Measurements from ENCODE around the gene LOXL3. TPM values are rescaled to one million over a fixed set of nuclear protein-coding genes. Genes with fewer than 3 reads are reported as not detected.
A peak's percentile ranks its signal among the peaks of the same experiment; 100 is the strongest.

Gene LOXL3
- total and polyA plus RNA-seq, 2 of the 8 experiments (the other 6 are each of a cell fraction or from before 2014, with no cell fraction given): 22.4 to 27.2 TPM

DNA sequence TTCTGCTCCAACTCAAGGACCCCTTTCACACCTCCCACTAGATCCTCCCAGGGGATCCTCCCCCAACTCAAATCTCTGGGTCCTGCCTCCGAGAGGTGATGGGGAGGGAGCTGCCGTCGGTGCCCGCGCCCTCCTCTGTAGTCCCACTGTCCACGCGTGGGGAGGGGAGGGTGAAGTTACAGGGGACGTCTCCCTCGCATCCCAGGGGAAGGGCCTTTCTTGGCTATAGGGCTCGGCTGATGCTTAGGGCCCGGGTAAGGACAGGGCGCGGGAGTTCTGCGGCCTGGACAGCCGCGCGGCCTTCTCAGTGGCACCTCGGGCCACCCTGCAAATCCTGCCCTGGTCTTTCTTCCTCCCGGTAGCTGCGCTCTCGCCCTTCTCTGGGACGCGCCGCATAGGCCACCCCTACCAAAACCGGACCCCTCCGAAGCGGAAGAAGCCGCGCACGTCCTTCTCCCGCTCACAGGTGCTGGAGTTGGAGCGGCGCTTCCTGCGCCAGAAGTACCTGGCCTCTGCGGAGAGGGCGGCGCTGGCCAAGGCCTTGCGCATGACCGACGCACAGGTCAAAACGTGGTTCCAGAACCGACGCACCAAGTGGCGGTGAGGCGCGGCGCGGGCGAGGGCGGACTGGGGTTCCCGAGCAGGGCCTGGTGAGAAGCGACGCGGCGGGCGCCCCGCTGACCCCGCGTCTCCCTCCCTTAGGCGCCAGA is 38.3 kb downstream of the LOXL3 start (continued):
- TF ChIP-seq GTF2F1 (IDR thresholded peaks at IDR 0.05; ENCODE audit: borderline replicate concordance, low read depth, low read length): no peak
- no peak for TF ChIP-seq HDAC6 (IDR thresholded peaks at IDR 0.05; ENCODE audit: low read depth, low read length)
- no peak for TF ChIP-seq KDM1A (IDR thresholded peaks at IDR 0.05; ENCODE audit: borderline replicate concordance, low read length)
- TF ChIP-seq EZH2 (IDR thresholded peaks at IDR 0.05; ENCODE audit: low read depth, low read length, severe bottlenecking): peak; percentile 84
- TF ChIP-seq CREB1 (IDR thresholded peaks at IDR 0.05): no peak; the same call in 1 of the 2 replicates
- no peak for TF ChIP-seq EGR1 (IDR thresholded peaks at IDR 0.05; ENCODE audit: borderline replicate concordance, low read depth, low read length)
- TF ChIP-seq NRF1 (IDR thresholded peaks at IDR 0.05; ENCODE audit: low read depth, low read length): peak; percentile 28
- no peak for TF ChIP-seq SIRT6 (IDR thresholded peaks at IDR 0.05; ENCODE audit: low read length)
- no peak for TF ChIP-seq FOSL1 (IDR thresholded peaks at IDR 0.05; ENCODE audit: insufficient read depth, low read depth, low read length)
- no peak for TF ChIP-seq TAF7 (optimal IDR thresholded peaks at IDR 0.05; ENCODE audit: borderline replicate concordance, low read depth, low read length)
- no peak for TF ChIP-seq CHD7 (IDR thresholded peaks at IDR 0.05; ENCODE audit: insufficient replicate concordance, low read length)
